GM18505 (cell line): Measurements from ENCODE around the gene ZNF32.
"Not testable (repeated sequence)": the region's sequence is repeated elsewhere in the genome, so short reads cannot be mapped to it uniquely, and the experiment has no call there.

Experiments used
- ATAC-seq: cut with Tn5 transposase; IDR thresholded peaks from one replicate; pipeline ENCODE4 v1.9.1; 2021; ENCODE audit not compliant: unreplicated experiment
- POLR2A ChIP-seq: IDR thresholded peaks from 4 replicates; pipeline ENCODE4 v1.6.1; 2011; ENCODE audit warnings: borderline replicate concordance; ENCODE audit not compliant: insufficient read depth, insufficient read length; ENCODE audit errors: extremely low read depth

The ZNF32 gene

GRCh38 chr10:43645866-43646265 lies 2.8 kb downstream of the ZNF32 start:
- no peak for TF ChIP-seq POLR2A
- no peak for ATAC-seq

GRCh38 chr10:43644252-43644651 lies 4.4 kb downstream of the ZNF32 start:
- no peak for TF ChIP-seq POLR2A
- ATAC-seq = no peak

- ATAC-seq = no peak
- no peak for TF ChIP-seq POLR2A
Observed at GRCh38 chr10:43640603-43641002, 8.1 kb downstream of the ZNF32 start.

- not testable (repeated sequence) for ATAC-seq
Observed at GRCh38 chr10:43635816-43636215, 12.9 kb downstream of the ZNF32 start.

DNA sequence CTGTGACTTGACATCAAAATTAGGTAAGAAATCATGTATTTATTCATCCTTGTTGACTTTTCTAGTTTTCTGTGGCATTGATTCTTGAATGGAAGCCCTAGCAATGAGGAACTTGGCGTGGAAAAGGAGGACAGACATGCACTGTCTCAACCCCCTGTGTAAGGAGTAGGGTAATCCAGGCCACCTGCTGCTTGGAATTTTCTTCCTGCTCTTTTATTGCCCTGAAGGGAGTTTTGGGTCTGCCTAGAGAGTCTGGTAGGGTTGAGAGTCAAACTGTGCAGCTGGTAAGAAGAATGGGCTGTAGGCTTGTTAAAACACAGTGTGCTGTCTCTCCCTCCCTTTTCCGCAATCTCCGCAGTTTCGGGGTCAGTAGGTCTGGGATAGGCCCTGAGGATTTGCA lies 19.7 kb downstream of the ZNF32 start:
- TF ChIP-seq POLR2A = no peak
- no peak for ATAC-seq

- no peak for TF ChIP-seq POLR2A
- no peak for ATAC-seq
Observed at GRCh38 chr10:43627942-43628341, 20.7 kb downstream of the ZNF32 start.

GRCh38 chr10:43623351-43623750 lies 25.3 kb downstream of the ZNF32 start:
- no peak for ATAC-seq
- no peak for TF ChIP-seq POLR2A

GRCh38 chr10:43622038-43622437 lies 26.6 kb downstream of the ZNF32 start:
- no peak for TF ChIP-seq POLR2A
- ATAC-seq = no peak

GRCh38 chr10:43619368-43619767 lies 29.3 kb downstream of the ZNF32 start:
- ATAC-seq = no peak

DNA sequence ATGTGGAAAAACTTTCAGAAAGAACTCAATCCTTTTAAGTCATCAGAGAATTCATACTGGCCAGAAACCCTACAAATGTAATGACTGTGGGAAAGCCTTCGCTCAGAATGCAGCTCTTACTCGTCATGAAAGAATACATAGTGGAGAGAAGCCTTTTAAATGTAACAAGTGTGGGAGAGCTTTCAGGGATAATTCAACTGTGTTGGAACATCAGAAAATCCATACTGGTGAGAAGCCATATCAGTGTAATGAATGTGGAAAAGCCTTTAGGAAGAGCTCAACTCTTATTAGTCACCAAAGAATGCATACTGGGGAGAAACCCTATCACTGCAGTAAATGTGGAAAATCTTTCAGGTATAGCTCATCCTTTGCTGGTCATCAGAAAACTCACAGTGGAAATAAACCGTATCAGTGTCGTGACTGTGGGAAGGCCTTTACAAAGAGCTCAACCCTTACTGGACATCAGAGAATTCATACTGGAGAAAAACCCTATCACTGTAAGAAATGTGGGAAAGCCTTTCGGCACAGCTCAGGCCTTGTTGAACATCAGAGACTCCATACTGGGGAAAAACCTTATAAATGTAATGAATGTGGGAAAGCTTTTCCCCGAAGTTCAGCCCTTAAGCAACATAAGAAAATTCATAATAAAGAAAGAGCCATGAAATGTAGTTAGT lies 31.8 kb downstream of the ZNF32 start:
- no peak for ATAC-seq
- TF ChIP-seq POLR2A = no peak

More at GRCh38 chr10:43619368-43619767, 29.3 kb downstream of the ZNF32 start:
- no peak for TF ChIP-seq POLR2A

- TF ChIP-seq POLR2A = no peak
- no peak for ATAC-seq
Observed at GRCh38 chr10:43610636-43611035, 38.0 kb downstream of the ZNF32 start.

- no peak for TF ChIP-seq POLR2A
- ATAC-seq = no peak
Observed at GRCh38 chr10:43607199-43607573, 41.5 kb downstream of the ZNF32 start.

GRCh38 chr10:43606323-43607198 lies 42.1 kb downstream of the ZNF32 start, which contains the start of gene ZNF485:
Gene ZNF485, plus strand, starts transcription at chr10:43606438. Its CDS starts 613 bp downstream, at chr10:43607051.
- peak; percentile 82 for TF ChIP-seq POLR2A

DNA sequence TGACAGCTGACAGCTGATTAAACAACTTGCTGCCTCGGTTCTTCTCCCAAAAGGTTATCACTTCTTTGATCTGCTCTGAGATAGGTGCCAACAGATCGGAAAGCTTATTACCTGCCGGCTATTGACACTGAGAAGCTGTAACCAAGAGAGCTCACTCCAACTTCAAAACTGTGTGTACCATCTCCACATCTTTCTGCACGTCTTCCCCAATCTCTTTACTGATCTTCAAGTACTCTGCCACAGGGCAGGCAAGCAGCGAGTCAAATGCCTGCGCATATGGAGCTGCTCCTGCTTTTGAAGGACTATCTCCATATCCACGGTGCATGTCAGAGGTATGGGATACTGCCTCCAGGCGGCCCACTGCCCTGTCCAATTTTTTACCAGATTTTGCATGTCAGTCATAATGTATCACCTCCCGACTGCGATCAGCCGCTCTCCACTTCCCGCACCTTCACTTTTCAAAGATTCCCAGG lies 42.8 kb downstream of the ZNF32 start:
- ATAC-seq = peak; percentile 21
- no peak for TF ChIP-seq POLR2A

More at GRCh38 chr10:43606323-43607198, 42.1 kb downstream of the ZNF32 start, which contains the start of gene ZNF485:
- peak; percentile 99 for ATAC-seq

GRCh38 chr10:43601576-43601975 lies 47.1 kb downstream of the ZNF32 start:
- ATAC-seq = not testable (repeated sequence)

DNA sequence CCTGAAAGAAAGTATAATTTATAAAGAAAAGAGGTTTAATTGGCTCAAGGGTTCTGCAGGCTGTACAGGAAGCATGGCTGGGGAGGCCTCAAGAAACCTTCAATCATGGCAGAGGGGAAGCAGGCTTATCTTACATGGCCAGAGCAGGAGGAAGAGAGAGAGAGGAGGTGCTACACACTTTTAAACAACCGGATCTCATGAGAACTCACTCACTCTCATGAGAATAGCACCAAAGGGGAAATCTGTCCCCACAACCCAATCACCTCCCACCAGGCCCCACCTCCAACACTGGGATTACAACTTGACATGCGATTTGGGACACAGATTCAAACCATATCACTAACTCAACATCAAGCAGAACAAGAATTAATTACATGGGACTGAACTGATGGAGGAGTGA lies 49.3 kb downstream of the ZNF32 start:
- TF ChIP-seq POLR2A = no peak
- no peak for ATAC-seq
